A204.1 (cell line): ENCODE measurements around the gene ATIC.
"Not testable (repeated sequence)": the region's sequence is repeated elsewhere in the genome, so short reads cannot be mapped to it uniquely, and the experiment has no call there.

Experiments
- FAIRE-seq: peaks from 2 replicates; lab custom pipeline; 2012; peaks lifted over from hg19 to GRCh38; lab: Jason Lieb, UNC

ATIC gene

DNA sequence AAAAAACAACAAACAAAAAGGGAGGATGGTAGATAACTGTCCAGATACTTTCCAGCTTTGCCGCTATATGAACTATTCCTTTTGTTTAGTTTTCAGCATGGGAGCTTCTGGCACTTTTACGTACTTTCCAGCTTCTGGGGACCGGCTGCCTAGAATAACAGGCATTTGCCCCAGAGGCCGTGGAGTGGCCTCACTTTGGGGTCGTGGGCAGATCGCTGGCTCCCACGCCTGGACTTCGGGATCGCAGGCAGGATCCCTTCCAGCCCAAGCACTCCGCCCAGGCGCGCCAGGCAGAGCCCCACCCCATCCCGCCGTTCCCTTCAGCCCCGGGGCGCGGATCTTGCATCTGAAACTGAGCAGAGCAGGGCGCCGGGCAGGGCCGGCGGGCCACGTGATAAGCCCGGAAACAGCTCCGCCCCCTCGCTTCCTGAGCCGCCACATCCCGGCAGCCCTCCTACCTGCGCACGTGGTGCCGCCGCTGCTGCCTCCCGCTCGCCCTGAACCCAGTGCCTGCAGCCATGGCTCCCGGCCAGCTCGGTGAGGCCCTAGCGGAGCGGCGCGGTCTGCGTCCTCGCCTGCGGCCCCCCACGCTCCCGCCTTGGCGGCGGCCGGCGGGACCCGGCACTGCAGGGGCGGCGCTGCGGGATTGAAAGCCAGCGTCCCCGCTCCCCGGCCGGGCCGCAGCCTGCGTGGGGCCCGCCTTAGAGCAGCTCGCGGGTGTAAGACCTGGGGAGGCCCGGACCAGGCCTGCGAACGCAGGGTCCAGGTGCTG is at the start of gene ATIC:
TSS of gene ATIC (plus strand) at position 435 of the 772 bp plus-strand sequence. CDS start at position 519, 84 bp downstream.
- no peak for FAIRE-seq

GRCh38 chr2:215262303-215262702 is 49.6 kb upstream of the ATIC start:
- no peak for FAIRE-seq

- no peak for FAIRE-seq
These were observed 49.0 kb upstream of the ATIC start for GRCh38 chr2:215262741-215263362.

DNA sequence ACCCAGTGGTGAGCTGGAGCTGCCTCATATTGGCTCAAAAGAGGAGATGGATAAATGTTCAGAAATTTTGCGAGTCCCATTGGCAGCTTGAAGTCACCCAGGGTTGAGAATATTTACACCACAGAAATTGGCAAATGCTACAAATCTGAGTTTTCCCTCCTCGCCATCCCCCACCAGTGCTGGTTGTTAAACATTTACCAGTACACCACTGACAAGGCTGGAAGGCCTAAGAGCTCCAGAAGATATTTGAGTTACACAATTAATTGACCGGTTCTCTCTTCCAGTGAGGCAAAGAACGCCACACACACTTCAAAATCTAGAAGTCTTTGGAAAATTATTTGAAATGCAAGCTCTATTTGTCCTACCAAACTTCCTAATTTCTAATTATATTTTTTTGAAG is 47.5 kb upstream of the ATIC start:
- FAIRE-seq = no peak

DNA sequence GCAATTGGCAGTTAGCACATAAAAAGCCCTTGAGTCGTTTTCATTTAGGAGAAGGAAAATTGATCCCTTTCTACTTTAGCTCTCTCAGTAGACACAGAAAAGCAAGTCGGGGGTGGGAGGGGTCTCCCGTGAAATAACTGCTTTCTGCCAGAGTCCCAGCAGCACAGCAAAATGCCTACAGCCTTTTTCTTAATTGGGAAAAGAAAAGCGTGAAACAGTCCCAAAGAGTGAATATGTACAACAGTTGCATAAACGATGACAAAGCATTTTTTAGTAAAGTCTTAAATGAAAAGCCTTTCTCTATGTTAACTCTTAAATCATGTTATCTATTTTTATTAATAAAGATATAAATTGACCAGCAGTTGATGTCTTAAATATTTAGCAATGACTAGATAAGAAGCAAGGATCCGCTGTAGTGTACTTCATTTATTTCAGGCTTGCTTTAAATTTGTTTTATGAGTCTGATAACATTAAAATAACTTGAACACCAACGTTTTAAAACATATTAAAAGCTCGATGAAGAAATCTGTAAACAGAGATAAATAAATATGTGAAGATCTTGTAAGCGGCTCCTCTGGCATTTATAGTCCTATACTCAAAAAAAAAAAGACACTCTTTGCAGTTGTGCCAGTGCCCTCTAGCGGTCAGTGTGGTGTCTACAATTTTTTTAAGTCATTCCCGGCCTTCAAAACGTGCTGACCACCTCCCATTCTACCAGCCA is 42.3 kb upstream of the ATIC start:
- FAIRE-seq = peak; percentile 97

GRCh38 chr2:215270118-215270451 is 41.8 kb upstream of the ATIC start:
- FAIRE-seq = no peak

GRCh38 chr2:215271446-215271845 is 40.4 kb upstream of the ATIC start:
- no peak for FAIRE-seq

DNA sequence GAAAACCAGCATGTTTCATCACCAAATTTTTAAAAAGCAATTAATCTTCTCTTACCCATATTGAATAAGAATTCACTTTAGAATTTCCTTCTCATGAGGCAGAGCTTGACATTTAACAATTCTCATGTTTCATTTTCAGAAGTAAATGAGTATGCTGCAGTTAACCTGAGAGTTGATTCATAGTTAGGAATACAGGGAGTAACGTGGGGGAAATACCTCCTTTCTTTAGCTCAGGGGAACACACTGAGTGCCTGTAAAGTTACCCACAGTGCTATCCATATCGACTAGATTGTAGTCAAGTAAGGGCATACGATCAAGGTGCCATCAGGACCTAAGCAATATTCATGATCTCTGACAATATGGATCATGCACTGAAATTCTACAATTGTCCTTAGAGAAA is 38.9 kb upstream of the ATIC start:
- FAIRE-seq = no peak

- no peak for FAIRE-seq
These were observed 37.0 kb upstream of the ATIC start for GRCh38 chr2:215274829-215275228.

DNA sequence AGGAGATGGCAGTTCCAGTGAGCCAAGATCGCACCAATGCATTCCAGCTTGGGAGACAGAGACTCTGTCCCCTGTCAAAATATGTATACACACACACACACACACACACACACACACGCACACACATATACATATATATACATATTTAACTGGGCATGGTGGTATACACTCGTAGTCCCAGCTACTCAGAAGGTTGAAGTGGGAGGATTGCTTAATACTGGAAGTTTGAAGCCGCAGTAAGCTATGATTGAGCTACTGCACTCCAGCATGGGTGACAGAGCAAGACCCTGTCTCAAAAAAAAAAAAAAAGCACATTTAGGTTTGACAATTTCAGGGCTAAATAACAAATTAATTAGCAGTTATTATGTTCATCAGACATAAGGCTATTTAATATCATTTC is 36.0 kb upstream of the ATIC start:
- FAIRE-seq = no peak

DNA sequence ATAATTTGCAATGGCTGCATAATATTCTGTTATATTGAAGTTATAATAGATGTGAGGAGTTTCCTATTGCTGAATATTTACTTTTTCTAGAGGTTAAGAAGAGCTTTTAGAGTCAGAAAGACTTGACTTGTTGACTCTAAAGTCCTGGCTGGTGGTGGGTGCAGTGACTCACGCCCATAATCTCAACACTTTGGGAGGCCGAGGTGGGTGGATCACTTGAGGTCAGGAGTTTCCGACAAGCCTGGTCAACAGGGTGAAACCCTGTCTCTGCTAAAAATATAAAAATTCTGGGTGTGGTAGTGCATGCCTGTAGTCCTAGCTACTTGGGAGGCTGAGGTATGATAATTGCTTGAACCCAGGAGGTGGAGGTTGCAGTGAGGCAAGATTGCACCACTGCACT is 33.9 kb upstream of the ATIC start:
- no peak for FAIRE-seq

- no peak for FAIRE-seq
These were observed 31.5 kb upstream of the ATIC start for GRCh38 chr2:215280326-215280725.

GRCh38 chr2:215283221-215283620 is 28.6 kb upstream of the ATIC start:
- FAIRE-seq = no peak

DNA sequence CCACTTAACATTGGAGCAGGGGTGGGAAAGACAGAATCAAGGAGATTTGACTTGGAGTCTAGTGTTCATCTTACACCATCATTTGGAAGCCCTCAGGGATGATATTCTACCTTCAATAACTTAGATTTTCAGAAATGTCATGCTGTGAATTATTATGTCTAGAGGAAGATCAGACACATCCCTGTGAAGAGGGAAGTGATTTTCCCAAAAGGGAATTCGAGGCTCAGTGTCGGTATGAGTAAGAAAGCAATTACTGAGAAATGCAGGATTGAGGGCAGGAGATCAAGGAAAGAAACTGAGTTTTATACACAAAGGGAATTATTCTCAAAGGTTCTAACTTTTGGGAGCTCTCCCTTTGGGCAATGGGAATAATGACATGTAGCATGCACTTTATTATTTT is 25.6 kb upstream of the ATIC start:
- no peak for FAIRE-seq

DNA sequence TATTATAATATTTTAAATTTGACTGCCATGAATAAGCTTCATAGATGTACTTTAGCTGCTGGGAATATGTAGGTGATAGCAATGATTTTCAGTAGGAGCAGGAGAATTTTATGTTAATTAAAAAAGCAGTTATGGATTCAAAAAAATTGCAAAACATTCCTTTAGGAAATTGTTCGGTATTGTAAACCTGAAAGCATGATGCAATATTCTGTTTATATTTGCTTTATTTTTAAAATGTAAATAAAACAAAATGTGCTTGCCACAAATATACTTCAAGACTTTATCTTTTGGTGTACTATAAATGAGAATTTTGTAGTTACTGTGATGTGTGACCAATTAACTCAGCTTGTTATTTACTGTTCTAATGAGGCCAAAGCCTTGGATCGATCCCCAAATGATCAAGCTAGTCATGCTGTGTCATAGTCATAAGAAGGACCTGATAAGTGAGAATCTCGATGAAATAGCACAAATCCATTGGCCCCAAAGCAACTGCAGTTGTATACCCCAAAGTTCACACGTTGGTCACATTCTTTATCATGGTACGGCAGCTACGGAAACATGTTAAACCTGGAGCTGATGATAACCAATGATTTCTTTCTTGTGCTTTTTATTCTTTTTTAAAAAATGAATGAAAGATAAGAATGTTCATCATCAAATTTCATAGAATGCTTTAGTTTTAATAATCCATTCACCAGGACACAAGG is 23.6 kb upstream of the ATIC start:
- no peak for FAIRE-seq

DNA sequence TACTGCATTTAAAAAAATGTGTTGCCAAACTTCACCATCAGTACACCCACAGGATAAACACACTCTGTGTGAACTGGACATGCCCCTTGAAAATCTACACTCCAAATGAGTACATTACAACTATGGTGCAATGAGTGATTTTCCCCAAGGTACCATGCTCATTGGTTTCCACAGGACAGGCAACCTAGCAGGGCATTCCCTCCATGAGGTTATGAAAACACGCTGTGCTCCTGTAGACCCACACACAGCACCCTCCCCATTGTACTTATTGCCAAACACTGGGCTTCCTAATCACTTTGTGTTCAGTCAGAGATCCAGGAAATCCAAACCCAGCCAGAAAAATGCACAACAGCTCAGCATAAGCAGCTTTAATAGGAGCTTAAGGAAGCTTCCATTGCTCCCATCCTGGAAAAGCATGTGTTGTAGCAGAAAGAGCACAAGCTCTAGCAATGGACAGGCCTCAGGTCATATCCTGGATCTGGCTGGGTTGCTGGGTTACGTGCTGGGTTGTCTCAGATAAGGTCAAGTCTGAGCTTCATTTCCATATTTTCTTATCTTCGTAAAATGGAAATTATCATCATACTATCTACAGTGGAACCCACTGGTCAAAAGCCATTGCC is 20.8 kb upstream of the ATIC start:
- no peak for FAIRE-seq

DNA sequence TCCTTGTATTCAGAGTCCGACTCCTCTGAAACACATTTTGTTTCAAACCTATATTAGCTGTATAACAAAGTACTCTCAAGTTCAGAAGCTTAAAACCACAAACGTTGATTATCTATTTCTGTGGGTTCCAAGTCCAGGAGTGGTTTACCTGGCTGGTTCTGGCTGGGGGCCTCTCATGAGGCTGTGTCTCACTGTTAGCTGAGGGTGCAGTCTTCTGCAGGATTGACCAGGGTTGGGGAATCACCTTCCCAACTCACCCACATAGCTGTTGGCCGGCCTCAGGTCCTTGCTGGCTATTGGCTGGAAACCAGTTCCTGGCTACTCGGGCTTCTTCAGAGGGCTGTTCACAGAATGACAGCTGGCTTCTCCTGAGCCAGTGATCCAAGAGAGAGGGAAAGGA is 18.0 kb upstream of the ATIC start:
- no peak for FAIRE-seq

- FAIRE-seq = no peak
These were observed 12.5 kb upstream of the ATIC start for GRCh38 chr2:215299337-215299859.

DNA sequence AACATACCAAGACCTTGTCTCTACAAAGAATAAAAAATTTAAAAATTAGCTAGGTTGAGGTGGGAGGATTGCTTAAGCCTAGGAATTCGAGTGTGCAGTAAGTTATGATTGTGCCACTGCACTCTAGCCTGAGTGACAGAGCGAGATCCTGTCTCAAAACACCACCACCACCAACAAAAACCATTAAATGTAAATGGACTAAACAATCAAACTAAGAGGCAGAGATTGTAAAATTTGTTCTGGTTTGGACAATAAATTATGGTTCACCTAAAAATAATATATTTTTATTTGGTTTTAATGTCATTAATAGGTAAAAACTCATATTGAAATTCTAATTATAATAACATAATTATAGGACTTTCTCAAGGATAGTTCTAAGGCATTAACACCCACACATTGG is 9.9 kb upstream of the ATIC start:
- FAIRE-seq = no peak

DNA sequence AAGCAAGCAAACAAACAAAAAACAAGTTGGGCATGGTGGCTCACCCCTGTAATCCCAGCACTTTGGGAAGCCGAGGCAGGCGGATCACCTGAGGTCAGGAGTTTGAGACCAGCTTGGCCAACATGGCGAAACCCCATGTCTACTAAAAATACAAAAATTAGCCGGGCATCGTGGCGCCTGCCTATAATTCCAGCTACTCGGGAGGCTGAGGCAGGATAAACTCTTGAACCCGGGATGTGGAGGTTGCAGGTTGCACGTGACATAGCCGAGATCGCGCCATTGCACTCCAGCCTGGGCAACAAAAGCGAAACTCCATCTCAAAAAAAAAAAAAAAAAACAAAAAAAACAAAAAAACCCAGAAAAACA is 617 bp upstream of the ATIC start:
- FAIRE-seq = not testable (repeated sequence)

DNA sequence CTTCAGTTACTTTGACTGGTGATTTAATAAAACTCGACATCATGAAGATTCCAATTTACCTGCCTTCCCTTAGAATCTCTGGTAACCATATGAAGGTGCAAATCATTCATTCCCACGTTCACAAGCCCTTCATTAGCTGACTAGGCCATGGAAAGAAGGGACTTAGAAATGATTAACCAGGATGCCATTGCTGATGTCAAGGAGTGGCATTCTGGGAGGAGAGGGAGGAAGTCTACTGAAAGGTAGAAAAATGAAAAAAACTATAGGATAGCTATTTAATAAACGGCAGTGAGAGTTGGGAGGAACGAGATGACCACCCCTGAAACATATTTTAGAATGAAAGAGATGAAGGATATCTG is 1.4 kb downstream of the ATIC start:
- no peak for FAIRE-seq

DNA sequence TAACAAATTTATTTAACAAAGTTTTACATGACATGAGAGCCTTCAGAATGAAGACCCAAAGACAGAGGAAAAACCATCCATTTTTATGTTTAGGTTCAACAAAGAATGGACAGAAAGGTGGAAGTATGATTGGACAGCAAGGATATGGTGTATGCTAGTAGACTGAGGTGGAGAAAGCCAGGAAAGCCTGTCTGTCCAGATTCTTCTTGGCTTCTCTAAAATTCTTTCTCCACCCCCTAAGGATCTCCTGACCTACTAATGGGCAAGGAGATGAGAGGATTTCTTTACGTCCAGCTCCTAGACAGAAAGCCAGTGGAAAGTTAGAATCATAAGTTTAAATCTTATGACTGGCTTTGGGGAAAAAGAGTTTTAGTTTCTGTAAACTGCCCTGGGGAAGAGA is 3.0 kb downstream of the ATIC start:
- FAIRE-seq = no peak
